HG02678 (cell line): ENCODE data around the gene SLC24A4.

Experiments used
- ATAC-seq: cut with Tn5 transposase; IDR thresholded peaks from one replicate; pipeline ENCODE4 v1.9.1; 2021; ENCODE audit warnings: mild to moderate bottlenecking, moderate library complexity; ENCODE audit not compliant: unreplicated experiment

Gene SLC24A4

DNA sequence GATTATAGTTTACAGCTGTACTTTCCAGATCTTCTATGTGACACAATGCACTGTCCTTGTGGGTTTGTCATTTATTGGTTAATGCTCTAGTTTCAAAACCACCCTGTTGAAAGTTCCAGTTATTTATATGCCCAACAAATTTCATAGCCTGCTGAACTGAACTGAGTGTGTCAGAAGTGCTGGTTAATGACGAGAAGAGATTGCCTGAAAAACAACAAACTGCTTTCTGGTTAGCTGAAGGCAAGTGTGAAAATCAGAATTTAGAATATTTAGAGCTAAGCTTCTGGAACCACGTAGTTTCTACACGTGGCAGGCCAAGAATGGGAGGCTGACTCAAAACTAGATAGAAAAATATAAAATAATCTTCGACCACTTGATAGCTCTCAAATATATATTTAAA, 171.5 kb downstream of the SLC24A4 start:
- ATAC-seq = no peak

DNA sequence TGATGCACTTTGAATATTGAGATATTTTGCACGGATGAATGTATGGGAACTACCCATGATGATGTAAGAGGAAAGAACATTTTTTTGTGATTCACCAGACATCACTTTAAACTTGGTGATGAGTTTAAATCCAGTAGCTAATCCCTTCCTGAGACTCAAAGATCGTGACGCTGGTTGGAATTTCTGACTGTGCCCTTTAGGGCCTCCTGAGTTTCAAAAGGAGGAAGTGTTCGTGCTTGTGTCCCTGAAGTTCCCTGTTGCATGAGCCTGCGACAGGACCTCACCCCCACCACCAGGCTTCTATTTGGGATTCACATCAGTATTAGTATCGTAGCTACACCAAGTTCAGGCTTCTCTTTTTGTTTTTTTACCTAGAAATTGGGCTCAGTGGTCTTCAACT, 172.1 kb downstream of the SLC24A4 start:
- ATAC-seq = no peak

- no peak for ATAC-seq
These were observed 173.4 kb downstream of the SLC24A4 start for GRCh38 chr14:92496191-92496857.

GRCh38 chr14:92497391-92497790, 174.4 kb downstream of the SLC24A4 start:
- no peak for ATAC-seq

- ATAC-seq = no peak
These were observed 176.3 kb downstream of the SLC24A4 start for GRCh38 chr14:92499234-92499633.

- ATAC-seq = no peak
These were observed 177.6 kb downstream of the SLC24A4 start for GRCh38 chr14:92500491-92500941.

GRCh38 chr14:92501891-92502351, 179.0 kb downstream of the SLC24A4 start:
- ATAC-seq = no peak

DNA sequence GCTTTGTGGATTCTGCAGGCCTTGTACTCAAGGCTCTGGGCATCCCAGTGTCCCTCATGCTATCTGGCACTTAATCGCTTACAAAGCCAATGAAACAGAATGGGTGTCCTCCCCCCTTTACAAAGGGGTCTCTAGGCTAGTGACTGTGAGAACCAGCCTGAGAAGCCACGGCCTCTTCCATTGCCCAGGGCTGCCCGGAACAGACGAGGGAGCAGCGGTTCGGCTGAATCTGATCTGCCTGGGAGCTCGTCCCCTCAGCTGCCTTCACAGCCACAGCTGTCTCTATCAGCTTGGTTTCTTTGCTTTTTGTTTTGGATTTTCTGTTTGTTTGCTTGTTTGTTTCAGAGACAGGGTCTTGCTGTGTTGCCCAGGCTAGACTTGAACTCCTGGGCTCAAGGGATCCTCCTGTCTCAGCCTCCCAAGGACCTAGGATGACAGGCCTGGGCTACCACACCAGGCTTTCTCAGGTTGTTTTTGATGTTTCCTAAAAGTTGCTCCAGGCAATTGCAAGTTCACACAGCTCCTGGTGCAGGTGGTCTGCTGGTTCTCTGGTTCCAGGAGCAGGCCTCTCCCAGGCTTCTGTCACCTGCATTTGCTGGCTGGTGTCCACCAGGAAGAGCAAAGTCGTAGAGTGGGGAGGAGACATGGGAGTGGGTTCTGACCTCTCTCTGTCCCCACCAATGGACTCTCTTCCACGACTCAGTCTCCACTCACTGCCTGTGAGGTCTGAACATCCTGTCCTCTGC, 179.7 kb downstream of the SLC24A4 start:
- ATAC-seq = no peak

- no peak for ATAC-seq
These were observed 181.0 kb downstream of the SLC24A4 start for GRCh38 chr14:92503756-92504491.

GRCh38 chr14:92505826-92506225, 182.9 kb downstream of the SLC24A4 start:
- ATAC-seq = no peak

DNA sequence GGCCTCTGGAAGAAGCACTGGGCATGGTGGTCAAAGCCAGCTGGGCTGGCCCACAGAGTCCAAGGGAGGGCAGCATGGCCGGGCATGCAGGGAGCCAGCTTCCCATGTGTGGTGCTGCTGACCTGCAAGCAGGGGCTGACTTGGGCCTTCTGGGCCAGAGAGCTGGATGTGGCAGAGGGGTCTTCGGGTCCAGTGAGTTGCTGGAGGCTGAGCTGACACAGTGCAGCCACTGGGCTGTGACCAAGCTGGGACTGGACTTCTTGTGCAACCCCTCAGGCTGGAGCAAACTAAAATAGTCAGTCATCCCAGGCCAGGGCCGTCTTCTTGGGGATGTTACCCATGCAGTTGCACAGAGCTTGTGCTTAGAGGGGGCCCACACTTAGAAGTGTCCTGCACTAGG, 183.3 kb downstream of the SLC24A4 start:
- no peak for ATAC-seq

DNA sequence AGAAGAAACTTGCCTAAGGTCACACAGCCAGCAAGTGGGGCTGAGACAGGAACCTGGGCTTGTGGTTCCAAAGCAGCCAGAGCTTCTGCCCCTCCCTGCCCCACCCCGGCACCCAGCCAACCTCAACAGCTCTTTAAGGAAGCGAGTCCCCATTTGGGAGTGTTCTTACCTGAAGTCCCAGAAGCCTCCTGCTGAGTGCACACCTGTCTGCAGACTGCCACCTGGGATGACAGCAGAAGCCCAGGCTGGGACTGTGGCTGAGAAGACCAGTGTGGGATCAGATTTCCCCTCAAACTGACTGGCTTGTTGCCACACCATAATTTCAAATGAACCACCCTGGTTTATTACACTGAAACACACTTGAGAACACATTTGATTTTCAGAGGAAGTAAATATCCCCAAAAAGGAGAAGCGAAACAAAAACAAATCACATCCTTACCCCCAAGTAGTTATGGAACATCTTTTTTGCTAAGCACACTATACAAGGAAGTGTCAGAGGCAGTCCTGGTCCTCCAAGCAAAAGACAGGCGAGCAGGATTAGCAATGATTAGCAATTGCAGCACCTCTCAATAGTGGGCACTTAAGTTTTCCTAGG, 184.3 kb downstream of the SLC24A4 start:
- peak; percentile 64 for ATAC-seq

- no peak for ATAC-seq
These were observed 188.0 kb downstream of the SLC24A4 start for GRCh38 chr14:92510972-92511371.

- ATAC-seq = no peak
These were observed 188.7 kb downstream of the SLC24A4 start for GRCh38 chr14:92511453-92512238.

GRCh38 chr14:92512807-92513203, 189.8 kb downstream of the SLC24A4 start:
- no peak for ATAC-seq

GRCh38 chr14:92513204-92513965, 190.4 kb downstream of the SLC24A4 start, which contains the start of gene RIN3:
RIN3 (plus strand) TSS chr14:92513781; CDS start chr14:92513933, 152 bp downstream.
- peak; percentile 70 for ATAC-seq

DNA sequence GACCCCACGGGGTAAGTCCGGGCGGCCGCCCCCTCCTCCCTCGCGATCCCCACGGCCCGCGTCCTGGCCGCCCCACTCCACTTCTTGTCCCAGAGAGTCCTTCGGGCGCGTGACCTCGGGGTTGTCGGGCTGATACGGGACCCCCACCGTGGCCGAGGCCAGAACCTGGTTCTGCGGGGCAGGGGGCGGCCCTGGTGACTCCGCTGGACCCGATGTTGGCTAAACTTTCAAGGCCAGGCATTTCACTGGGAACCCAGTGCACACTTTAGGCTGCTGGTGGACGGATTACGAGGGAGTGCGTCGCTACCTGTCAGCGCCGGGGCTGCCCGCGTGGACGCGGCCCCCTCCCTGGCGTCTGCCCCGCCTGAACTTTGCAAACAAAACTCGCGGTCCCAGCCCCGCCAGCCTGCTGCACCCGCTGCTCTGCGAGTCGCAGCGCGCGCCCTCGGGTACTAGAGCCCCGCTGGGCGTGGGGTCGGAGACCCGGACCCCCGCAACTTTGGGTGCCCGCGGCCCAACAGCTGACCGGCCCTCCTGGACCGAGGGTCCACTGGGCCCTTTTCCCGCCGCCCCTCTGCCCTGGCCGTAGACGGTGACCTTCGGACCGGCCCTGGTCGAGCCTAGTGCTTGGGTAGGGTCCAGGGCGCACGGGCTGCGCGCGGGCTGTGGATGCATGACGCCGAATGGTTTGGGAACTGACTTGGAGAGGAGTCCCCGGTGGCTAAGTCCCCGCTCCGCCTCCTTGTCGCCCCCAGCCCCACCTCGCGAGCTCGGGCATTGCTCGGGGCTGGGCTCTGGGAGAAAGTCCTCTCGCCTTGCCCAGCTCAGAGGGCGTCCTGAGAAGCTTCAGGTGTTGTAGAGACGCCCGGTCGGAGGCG, 191.2 kb downstream of the SLC24A4 start:
- peak; percentile 30 for ATAC-seq

- ATAC-seq = no peak
These were observed 192.0 kb downstream of the SLC24A4 start for GRCh38 chr14:92514844-92515514.
